Measurements from ENCODE around the gene TSPAN5.

Gene TSPAN5

DNA sequence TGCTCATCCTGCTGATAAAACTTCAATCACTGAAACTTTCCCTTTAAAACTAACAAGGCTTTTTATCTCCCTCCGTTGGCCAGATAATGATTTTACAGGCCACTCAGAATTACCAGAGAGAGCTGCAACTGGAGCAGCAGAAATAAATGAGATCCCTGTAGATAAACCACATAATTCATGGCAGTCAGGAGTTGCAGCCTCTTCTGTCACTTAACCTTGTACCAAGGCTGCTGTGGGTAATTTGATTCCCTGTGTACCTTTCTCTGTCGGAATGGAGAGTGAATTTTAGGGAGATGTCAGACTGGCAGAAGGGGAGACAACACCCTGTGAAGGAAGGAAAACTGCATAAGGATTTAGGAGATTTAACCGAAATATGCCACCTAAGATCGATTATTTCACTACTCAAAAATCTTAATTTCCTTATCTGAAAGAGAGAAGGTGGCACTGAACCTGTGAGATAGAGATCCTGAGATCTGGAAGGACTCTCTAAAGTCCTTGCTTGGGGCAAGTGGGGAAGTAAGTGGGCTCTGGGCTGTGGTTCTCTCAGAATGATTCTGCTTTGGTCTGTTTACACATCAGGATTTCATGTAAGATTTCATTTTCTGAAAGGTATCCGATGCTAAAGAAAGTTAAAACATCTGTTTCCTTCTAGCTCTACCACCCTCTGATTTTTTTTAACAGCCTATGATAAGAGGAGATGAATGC is 14.3 kb upstream of the TSPAN5 start:
- DNase-seq: no peak

DNA sequence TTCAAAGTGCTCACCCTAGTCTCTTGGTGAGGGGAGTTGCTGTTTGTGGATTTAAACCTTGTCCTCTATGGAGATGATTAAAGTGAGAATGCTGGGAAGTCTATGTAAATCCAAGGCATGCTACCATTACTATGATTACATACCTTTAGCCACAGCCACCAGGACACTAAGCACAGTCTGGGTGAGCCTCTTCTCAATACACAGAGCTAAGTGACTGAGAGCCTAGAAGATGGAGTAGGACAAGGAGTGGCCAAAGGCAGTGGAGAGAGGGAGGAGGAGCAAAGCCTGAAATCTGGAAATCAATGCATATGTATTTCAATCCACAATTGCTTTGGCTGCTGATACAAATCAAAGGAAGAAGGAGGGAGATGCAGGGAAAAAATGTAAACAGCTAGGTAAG is 12.7 kb upstream of the TSPAN5 start:
- no peak for DNase-seq

GRCh38 chr4:98670186-98670585 is 11.8 kb upstream of the TSPAN5 start:
- DNase-seq: no peak

DNA sequence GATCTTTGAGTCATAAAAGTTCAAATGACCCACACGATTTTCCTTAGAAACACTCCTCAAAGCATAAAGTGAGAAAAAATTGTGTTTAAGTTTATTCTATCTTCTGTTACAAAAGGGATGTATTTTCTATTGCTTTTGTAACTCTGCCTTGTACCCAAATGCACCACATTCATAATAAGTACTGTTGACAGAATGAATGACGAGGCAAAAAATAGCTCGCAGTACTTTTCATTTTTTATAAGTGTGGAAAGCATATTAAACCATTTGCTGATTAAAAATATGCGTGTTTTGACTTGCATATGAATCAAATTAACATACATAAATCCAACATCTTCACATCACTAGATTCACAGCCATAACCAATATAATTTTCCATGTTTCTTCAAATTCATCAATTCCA is 11.2 kb upstream of the TSPAN5 start:
- no peak for DNase-seq

DNA sequence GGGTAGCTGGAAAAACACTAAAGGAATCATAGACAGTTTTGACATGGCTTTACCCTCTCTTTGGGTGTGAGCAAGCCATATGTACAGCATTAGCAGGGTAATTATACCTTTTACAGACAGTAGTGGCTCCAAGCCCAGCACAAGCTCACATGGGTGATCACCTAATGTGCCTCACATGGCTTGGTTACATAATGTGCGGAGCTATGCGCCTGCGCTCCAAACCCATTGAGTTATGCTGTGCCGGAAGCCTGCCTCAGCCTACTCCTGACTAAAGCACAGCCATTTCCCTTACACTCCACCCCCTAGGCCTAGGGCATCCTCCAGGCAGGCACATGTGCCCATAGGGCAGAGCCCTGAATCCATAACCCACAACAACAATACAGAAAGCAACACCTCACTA is 6.5 kb upstream of the TSPAN5 start:
- no peak for DNase-seq

DNA sequence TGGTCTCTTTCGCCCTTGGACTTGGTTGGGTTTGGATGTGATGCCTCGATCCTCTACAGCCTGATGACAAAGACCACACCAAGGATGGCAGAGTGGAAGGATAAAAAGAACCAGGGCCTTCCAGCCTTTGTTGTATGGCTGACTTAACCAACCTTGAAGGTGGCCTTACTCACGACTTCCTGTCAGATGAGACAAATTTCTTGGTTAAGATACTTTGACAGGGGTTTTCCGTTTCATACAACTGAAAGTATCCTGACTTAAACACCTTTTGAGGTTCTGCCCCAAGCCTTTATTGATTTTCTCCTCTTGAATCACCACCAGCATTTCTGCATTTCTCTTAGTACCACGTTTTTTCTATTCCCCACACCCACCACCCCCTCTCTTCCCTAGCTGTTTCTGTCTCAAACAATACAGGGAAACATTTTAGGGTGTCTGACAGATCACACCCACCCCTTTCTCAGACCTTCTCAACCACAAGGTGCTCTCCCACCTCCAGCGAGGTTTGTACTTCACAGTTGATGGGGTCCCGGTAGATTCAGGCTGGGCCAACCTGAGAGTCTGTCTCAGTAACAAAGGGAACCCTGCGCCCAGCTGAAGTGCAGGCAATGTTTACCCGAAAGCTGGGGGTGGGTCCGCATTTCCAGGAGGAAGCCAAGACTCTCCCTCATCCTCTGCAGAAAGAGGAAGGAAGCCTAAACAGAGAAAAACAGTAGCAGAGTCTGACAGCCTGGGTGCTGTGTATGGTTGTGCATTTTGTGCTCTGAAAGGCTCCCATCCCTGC is 5.0 kb upstream of the TSPAN5 start:
- no peak for DNase-seq

DNA sequence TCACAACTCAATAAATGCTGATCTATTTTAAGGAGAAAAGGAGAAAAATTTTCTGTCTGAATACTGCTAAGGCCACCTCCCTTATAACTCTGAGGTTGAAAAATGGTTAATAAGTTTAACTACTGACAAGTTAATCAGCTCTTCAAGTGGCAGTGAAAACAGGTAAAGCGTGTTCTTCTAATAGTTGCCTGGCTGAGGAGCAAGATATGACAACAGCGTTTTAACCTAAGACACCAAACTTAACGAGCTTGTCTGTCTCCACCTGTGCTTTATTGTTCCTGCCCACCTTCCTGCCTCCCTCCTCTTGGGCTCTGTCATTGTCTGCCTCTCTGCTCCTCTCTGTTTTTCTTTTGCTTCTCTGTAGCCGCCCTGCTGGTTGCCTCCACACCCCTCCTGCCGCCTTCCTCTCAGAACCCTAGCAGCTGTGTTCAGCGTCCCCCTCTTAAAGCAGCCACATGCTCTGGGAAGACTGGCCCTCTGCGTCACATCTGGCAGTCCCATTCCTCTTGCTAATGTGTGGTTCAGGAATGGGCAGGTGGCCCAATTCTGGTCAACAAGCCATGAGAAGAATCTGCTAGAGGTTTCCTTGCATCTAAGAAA is 4.3 kb upstream of the TSPAN5 start:
- no peak for DNase-seq

GRCh38 chr4:98662055-98662453 is 3.6 kb upstream of the TSPAN5 start:
- no peak for DNase-seq

DNA sequence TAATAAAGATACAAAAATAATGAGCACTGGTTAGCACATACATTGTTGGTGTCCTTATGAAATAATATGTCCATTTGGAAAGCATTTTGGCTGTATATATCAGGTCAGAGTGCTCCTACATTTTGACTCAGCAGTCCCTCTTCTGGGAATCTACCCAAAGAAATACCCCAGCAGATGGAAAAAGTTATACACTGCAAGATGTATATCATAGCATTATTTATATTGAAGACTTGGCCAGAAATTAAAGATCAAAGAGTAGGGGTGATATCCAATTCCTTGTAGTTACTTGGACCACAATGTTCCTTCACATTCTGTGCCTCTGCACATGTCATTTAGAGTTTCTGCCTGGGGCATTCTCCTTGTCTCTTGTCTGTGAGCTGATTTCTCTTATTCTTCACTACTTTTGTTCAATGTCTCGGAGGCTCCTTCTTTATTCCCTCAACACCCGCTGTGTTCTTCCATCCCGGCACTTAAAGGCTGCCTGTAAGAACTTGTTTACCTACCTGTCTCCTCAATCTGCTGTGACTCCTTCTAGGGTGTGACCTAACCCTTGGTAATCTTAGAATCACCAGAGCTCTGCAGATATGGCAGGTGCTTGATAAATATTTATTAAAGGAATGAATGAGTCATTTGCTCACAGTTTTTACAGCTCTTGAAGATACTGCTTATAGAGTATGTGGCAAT is 3.1 kb upstream of the TSPAN5 start:
- no peak for DNase-seq

GRCh38 chr4:98659741-98660462 is 1.5 kb upstream of the TSPAN5 start:
- DNase-seq: no peak

DNA sequence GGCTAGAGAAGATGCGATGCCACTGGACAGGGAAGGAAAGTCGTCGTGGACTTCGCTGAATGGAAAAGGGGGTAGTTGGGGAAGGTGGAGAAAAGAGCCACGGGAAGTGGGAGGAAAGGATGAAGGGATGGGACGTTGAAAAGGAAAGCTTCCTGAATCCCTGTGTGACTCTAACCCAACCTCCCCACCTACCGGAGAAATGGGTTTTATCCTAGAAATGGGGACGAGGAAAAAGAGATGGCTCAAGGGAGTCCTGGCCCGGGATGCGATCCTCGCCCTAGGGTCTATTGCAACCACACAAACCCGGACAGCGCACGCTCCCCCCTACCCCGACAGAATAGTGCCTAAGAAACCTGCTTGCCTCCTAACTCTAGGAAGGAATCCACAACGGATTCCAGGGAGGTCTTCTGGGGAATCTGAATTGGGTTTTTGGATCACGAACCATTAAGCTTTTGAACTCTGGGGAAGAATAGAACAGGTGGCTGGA is 738 bp upstream of the TSPAN5 start:
- no peak for DNase-seq

GRCh38 chr4:98657531-98658286 is 702 bp downstream of the TSPAN5 start:
- DNase-seq: no peak

DNA sequence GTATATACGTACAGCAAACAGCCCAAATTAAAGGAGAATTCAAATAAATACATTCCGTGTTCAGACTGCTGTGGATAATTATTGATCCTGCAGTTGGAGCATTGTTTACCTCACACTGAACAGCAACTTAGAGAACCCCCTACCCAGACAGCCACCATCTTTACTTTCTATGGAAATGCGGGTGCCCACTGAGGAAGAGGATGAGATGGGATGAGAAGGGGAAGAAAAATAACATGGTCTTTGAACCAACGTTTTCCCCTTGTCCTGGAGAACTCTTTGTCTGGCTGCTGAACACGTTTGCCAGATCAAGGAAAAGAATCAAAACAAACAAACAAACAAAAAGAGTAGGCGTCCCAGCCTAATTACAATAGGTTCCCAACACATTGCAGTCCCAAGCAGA is 1.5 kb downstream of the TSPAN5 start:
- DNase-seq: no peak

- no peak for DNase-seq
These were observed 2.0 kb downstream of the TSPAN5 start for GRCh38 chr4:98656443-98656842.

DNA sequence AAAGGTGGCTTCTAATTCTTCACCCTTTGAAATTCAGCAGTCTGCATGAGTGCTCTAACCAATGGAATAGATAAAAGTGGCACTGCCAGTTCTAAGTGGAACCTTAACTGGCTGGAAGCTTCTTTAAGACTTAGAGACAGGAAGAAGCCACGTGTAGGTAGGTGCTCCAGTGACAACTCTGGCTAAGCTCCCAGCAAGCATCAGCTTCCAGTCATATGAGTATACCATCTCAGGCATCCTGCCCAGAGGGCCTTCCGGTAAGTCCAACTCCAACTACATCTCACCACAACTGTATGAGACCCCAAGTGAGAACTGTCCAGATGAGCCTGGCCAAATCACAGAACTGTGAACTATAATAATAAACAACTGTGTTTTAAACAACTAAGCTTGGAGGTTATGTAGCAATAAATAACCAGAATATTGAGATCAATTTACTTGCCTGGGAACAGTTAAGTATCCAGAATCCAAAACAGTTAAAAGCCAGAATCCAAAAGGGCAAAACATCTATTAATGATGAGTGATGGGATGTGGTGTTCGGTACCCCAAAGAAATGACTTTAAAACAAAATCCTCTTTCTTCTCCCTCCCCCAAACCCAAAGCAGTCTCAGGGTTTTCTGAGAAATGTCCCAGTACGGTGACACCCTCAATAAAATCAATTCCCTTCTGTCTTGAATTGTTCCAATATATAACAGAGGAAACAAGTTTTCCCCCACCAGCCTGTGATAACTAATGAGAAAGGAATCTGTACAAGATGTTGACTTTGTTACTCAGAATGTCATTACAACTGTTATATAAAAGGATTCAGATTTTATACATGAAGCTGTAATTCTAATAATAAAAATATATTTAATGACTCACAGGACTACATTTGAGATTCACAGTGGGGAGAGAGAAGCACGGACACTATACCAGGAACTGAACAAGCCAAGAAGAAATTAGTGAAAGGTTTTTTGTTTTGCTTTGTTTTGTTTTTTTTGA is 4.2 kb downstream of the TSPAN5 start:
- no peak for DNase-seq

GRCh38 chr4:98652996-98653395 is 5.4 kb downstream of the TSPAN5 start:
- no peak for DNase-seq

- no peak for DNase-seq
These were observed 9.8 kb downstream of the TSPAN5 start for GRCh38 chr4:98648602-98649001.

DNA sequence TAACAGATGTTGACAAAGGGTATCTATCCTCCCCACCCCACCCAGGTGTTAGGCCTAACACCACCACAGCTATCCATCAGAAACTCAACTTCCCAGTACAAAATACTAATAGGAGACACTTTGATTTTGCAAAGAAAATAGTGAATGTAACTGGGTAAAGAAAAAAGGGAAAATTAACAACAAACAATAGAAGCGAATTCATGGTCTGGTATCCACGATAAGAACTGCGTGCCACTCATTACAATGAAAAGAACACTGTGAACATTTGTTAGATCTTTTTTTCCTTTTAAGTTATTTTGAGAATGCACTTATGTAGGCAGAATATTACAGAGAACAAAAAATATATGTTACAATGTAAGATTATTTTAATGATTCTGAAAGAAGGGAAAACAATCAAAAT is 12.0 kb downstream of the TSPAN5 start:
- DNase-seq: no peak

DNA sequence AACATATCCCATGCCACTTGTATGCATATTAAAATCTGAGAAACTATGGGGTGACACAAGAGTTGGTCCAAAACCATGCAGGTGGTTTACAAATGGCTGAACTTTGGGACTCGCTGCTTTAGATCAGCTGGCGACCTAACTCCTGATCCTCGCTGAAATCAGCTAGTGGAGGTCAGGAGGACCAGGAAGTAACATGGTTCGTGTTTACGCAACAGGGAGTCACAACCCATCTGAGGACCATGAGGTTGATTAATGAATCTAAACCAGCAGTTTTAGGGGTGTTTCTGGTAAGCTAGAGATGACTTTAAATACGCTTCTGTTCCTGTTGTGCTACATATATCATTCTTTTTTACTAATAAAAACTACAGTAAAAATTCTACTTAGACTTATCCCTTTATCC is 12.9 kb downstream of the TSPAN5 start:
- no peak for DNase-seq

DNA sequence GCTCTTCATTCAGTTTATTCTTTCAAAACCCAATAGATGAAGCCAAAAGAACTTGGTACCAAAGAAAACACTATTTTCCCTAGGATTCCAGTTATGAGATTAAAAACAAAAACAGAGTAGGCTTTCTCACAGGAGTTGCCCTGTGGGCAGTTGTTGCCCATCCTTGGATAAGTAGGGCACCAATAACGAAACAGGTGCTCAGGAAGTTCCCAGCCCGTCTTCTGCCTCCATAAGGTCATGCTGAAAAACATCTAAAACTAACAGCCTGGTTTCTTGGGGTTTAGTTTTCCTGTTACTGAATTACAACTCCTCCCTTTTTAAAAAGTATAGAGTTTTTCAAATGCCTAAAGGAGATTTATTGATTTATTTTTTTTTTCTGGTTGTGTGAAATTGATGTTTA is 14.7 kb downstream of the TSPAN5 start:
- no peak for DNase-seq

DNA sequence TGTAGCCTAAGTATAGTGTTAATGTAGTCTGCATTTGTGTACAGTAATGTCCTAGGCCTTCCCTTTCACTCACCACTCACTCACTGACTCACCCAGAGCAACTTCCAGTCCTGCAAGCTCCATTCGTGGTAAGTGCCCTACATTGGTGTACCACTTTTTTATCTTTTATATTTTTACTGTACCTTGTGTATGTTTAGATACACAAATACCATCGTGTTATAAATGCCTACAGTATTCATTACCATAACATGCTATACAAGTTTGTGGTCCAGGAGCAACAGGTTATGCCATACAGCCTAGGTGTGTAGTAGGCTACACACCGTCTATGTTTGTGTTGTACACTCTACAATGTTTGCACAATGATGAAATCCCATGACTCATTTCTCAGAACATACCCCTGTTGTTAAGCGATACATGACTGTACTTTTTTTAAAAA is 15.4 kb downstream of the TSPAN5 start:
- DNase-seq: no peak

Measured in GOT3 (cell line).